Stimulated activated CD8-positive, alpha-beta memory T cell treated with anti-CD3 and anti-CD28 coated beads, Interleukin-2, amount 100 ng/mL, for 48 hours (primary cell): Measurements from ENCODE around the gene DCANP1.
"Not testable (repeated sequence)": the region's sequence is repeated elsewhere in the genome, so short reads cannot be mapped to it uniquely, and the experiment has no call there.

Experiments used
- DNase-seq, 2 donors: peaks; one replicate each; pipeline ENCODE4 v3.0.0-alpha.2; 2020; ENCODE audit warnings: low read depth in 2 of 2

Gene DCANP1, protein sequence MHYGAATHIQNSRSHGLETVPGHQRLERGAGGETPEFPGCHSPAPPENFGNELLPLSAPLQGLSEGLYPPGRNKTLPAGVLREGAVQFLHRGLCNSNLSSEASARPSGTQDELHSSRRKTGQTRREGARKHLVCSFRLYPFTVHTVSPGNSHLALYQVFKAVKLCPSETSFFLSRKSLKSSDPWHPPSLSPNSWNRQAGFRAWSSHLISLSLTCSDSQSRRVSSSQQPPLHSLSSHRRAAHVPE

DNA sequence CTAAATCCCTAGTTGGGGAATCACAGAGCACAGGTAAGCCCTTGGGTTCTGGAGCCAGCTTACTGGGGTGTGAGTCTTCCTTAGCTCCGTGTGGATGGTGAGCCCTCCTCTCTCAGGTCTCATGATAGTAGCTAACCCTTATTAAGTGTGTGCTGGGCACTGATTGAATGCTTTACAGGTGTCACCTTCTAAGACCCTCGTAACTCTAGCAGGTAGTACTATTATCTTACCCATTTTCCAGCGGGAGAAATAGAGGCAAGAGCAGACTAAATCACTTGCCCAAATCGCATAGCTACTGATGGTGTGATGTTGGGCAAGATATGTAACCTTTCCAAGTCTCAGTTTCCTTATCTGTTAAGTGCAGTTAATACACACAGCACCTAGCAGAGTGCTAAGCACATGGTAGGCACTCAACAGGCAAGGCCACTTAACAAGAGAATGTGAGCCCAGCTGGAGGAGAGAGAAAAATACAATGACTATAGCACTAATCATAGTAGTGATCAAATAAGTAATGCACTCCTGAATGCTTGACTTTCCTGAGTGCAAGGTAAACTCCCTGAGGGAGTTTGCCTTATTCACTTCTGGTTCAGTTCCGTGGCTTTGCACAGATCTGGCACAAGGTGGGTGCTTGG lies at the start of gene DCANP1:
Gene DCANP1 (minus strand): TSS at position 51 of the 632 bp plus-strand sequence. CDS start 240 bp downstream, outside the sequence.
- DNase-seq: no peak

DNA sequence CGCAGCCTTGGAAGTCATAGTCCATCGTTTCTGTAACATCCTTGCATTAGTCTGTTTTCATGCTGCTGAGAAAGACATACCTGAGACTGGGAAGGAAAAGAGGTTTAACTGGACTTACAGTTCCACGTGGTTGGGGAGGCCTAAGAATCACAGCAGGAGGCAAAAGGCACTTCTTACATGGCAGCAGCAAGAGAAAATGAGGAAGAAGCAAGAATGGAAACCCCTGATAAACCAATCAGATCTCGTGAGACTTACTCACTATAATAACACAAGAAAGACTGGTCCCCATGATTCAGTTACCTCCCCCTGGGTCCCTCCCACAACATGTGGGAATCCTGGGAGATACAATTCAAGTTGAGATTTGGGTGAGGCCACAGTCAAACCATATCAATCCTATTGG lies 48.4 kb upstream of the DCANP1 start:
- DNase-seq: not testable (repeated sequence)

DNA sequence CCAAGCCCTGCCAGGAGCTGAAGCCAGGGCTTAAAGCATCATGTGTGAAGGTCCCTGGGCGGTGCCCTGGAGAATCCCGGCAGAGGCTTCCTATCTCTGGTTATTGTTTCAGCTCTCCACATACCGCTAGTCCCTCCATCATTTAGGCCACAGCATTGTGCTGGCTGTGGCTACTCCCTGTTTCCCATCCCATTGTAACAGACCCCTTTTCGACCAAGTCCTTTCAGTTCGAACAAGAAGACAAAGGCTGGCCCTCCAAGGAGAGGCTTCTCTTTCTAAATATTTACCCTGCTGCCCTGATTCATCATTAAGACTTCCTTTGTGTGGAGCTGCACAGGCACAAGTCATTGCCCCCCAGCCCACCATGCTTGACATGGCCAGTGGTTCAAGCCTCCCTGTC lies 47.0 kb upstream of the DCANP1 start:
- DNase-seq: no peak

DNA sequence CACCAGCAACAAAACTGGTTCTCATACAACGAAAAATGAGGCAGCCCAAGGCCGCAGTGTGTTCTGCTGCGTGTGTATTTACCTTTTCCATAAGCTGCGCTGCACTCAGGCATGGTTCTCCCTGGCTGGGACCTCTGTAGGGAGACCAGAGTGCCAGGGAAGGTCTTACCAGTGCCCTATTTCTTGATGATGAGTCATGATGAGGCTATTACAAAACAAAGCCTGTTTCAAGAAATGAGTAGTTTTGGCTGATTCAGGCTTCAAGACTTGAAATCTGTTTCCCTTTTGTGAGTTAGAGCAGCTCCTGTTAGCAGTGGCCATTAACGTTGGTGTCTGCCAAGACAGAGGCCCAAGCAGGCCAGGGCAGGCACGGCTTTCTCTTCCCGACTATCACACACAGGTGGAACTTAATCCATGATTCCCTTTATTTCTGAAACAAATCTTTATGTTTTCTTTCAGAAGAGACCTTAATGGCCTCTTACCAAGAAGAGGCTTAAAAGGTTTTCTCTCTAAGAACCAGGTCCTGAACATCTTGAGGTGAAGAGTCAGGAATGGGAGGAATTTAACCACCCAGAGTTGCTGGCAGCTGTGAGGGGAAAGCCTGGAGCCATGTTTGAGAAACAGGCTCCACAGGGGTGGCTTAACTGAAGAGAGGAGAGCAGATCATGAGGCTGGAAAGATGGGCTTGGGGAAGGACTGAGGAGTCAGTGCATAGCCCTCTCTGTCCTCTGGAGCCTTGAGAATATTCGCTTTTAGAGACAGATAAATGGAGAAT lies 46.4 kb upstream of the DCANP1 start:
- DNase-seq: no peak

DNA sequence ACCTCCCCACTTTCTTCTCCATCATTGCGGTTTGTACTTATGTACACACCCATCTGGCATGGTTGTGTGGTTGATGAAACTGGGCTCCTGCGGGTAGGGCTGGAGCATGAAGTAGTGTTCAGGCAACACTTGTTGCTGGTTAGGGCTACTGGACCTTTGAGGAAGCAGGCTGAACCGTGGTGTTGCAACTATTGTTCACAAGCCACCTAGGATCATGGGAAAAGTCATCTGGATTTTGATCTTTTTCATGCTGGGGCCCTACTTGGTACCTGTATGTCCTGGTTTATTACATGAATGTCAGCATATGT lies 45.1 kb upstream of the DCANP1 start:
- no peak for DNase-seq

DNA sequence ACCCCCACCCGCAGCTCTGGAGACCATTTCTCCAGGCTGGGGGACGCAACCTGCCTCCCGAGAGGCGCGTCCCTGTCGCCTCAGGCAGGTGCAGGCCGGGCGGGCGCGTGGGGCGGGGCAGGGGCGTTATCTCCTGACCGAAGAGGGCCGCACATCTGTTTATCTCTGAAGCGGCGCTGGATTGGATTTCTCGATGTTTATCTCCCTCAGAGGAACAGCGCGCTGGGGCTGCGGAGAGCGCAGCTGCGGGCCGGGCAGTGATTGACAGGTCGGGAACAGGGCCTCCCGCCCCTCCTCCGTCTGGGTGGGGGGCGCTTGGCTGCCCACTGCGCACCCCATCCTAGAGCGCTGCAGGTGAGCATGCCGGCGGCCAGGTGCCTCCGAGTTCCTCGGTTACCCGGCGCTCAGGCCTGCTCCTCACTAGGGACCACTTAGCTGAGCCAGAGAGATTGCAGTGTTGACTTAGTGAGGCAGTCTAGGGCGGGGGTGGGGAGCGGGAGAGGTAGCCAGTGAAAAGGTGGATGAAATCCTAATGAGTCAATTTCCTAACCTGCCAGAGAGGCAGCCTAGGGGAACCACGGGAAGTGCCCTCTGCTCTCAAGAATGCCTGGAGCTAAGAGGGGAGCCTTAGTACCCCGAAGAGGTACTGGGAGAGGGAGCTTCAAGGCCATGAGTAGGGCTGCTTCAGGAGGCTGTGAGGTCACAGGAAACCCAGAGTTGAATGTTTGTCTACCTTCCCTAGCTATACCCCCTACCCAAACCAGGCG lies 44.6 kb upstream of the DCANP1 start:
- no peak for DNase-seq

DNA sequence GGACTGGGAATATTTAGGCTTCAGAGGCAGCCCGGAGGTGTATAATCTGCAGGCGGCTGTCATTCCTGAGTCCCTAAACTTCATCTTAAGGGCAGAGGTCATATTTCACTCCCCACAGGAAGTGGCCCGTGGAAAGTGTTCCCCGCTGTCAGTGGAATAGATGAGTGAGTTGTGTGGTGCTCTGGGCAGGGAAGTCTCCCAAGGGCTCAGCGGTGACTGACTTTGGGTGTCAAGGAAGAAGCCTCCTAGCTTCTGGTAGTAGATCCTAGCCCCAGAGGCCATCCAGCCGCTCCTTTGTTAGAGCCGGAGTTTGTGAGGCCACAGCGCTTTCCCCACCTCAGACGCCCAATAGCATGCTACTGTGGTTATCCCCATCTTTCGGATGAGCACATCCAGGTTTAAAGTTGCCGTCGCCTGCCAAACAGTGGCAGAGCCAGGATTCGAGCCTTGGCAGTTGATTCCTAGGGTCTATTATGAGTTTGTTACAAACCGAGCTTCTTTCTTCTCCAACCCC lies 43.9 kb upstream of the DCANP1 start:
- no peak for DNase-seq

DNA sequence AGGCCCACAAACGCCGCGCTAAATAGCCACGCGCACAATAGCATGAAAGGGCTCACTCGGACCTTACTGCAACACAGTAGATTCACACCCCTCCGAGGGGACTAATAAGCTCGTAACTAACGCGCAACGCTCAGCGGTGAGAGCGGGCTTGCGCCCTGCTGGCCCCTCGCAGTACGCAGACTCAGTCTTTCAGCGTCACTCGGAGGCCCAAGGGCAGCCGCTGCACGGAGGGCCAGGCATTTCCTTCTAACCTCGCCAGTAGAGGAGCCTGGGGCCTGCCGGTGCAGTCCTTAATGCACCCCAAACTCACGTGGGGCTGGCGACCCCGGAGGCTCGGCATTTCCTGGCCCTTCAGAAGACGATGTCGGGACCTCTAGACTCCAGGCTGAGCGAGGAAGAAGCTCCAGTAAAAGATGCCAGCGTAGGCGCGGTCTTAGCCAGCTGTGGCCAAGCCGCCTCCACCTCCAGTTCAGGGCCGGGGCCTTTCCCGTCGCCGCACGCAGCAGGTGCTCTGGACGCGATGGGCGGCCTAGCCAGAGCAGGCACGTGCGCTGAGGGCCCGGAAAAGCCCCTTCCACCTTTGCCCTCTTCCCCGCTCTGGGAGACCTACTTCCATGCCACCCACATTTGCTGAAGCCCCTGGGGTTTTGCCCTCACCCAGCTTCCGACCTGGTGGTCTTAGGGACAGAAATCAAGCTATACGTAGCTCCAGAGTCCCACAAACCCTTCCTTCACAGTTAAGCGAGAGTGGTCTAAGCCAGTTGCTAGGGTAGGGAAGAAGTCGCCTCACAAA lies 43.3 kb upstream of the DCANP1 start:
- no peak for DNase-seq

DNA sequence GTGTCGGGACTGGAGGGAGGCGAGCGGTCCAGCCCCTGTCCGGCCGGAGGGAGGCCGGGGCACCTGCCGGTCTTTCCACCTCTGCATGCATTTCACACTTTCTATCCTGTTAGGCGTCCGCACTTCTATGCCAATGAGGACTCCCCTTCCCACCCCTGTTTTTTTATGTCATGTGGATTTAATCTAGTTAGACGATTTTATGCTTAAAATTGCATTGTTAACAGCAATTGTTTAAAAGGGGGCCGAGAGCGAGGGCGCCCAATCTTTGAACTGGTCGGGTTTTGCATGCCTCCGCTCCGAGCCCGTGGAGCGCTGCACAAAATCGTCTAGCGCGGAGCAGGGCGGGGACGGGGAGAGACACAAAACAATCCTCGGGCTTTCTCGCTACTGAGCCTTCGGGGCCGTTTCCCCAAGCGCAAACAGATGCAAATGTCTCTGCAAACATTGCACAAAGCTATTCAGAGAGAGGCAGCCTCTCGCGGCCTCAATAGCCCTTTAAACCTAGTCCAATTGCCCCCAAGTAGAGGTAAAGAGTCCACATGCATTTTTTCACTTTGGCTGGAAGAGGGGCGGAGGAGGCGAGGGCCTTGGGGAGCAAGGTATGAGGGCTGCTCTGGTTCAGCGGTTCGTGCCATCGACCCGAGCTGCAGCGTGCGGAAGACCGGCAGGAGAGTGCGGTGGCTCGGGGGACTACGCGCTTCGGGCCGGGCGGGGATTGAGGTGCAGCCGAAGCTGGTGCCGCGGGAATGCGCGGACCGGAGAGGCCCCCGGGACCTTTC lies 42.5 kb upstream of the DCANP1 start:
- no peak for DNase-seq

DNA sequence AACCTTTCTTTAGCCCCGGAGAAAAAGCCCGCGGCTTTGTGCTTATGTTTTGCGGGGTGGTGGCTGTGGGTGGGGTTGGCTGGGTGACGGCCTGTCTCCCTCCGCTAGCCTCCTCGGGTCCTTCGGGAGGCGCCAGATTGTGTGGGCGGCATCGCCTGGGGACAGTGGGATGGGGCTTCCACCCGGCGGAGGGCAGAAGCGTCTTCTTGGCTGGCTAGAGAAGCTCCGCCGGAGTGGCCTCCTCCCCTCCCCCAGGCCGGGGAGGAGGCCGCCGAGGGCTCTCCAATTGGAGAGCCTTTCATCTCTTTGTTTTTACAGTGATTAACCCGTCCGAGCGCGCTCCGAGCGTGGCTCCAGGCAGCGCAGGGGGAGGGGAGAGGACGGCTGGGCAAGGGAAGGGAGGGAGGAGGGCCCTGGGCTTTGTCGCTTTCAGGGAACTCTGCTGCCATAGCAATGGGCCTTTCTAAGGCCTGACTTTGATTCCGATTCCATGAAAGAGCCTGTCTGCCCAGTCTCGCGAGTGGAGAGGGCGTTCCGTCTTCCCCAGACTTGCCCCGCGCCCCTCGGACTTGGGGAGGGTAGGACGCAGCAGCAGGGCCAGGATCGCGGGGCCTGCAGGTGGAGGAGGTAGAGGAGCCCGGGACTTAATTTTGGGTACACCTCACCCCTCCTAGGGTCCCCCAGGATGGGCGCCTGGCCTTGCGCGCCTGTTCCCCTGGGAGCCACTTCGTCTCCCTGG lies 41.7 kb upstream of the DCANP1 start:
- DNase-seq: no peak

DNA sequence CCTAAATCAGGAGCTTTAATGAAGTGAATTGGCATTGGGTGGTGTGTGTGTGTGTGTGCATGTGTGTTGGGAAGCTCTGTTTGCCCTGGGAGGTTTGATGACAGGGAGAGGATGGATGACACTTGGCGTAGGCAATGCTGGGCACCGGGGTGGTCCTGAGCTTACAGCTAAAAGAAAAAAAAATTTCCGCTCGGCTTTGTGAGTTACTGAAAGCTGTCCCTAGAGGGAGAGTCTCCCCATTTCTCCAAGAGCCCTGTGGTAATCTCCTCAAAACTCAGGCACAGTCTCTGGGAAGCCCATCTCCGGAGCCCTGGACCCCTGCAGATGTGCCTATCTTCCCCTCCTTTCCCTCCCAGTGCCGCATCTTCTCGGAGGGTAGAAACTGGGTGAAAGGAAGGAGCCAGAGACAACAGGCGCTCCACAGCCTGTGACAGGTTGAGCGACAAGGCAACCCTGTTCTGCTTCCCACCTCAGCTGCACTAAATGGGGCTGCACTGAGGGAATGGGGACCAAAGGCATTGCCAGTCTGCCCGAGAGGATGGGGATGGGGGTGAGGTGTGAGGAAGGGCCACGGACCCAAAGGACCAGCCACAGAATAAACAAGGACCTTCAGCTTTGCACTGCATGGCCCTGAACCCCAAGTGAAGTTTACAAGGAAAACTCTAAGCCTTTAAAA lies 40.8 kb upstream of the DCANP1 start:
- DNase-seq: no peak

DNA sequence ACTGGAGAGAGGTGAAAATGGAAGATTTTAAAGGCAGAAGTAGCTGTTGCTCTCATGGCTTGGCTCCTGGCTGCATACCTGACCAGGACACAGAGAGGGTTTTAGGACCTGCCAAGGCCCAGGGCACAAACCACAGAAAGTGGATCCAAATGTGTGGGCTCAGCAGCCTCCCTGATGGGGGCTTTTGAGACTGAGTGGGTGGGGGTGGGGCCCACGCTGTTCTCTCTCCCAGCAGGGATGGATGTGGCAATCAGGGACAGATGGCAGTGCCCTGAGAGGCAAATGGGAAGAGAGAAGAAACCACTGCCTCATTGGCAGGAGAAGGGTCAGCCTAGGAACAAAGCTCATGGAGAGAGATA lies 39.9 kb upstream of the DCANP1 start:
- DNase-seq: no peak

DNA sequence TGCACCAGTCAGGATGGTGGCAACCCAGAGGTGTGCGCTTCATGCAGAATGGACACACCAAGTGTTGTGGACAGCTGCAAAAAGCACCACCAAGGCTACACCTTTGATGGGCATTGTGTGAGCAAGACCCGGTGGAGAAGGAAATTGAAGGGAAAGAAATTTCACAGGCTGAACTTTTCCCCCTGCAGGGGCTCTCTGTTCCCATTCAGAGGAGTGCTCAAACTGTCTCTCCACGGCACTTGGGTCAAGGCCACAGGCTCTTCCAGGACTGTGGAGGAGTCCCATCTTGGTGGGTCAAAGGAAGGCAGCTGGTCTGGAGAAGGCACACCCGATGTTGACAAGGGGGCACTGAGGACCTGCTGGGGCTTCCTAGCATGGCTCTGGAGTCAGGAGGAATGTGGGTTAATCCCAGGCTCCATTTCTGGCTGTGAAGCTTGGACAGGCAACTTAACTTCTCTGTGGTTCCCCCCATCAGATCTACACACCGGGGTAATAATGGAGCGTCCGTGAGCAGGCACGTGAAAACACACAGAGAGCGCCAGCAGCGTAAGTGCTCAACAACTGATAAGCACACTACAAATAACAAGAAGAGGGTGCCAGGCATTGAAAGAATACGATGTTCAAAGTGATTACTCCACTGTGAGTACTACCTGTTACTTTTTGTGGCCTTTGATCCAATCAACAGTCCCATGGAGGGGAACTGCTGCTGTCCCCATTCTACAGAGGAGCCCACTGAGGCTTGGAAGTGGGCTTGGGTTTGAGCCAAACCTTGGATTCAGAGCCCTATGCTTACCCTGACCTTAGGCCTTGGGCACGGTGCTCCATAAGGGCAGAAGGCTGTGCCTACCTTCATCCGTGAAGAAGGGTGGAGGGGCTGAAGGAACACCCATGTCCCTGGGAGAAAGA lies 39.2 kb upstream of the DCANP1 start:
- DNase-seq: no peak

DNA sequence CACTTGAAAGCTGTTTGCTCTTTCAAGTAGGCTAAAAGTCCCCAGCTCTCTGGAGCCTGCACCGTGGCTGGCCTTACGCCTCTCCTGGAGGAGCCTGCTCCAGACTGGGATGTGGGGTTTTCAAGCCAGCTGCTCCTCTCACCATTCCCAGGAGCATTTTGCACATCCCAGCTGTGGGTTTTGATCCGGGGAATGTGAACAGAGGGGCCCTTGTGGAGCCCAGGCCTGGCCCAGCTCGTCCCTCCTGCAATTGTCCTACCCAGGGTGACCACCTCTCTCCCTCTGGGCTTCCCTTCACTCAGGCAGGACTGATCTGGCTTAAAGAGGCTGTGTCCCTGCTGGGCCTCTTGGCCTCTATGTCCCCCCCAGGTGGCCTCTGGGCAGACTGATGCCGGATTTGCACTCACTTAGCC lies 37.5 kb upstream of the DCANP1 start:
- no peak for DNase-seq

DNA sequence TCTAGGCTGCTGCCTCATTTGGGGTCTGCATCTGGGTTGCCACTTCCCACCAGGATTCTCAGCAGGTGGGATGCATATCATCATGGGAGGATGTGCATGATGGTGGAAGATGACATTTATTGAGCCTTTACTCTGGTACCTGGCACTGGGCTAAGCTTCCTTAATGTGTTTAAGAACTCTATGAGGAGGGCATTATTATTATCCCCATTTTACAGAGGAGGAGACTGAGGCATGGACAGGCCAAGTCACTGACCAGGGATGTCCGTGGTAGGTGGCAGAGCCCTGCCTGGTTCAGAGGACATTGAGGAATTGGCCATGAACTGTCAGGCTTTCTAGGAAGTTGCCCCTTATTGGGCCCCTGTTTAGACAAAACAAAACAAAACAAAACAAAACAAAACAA lies 36.1 kb upstream of the DCANP1 start:
- DNase-seq: no peak

DNA sequence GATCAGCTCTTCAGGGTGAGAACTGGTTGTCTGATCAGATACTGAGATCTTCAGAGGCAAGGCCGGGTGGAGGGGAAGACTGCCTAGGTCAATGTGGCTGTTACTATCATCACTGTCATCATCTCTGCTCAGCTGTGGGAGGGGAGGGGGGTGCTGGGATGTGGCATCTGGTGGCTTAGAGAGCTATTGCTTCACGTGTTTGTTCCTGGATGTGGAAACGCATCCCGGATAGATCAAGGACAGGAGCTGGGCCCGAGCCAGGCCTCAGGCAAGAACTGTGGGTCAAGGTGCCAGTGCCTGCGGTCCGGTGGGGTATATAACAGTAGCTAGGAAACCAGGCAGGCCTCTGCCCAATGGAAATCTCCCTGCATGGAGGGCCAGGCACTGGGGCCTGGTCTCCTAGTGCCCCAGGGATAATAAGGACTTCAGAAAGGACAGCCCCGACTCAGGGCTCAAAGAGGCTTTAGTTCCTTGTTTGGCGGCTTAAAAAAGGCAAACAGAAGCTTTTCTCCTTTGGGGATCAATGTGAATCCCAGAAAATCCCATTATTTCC lies 35.3 kb upstream of the DCANP1 start:
- no peak for DNase-seq

DNA sequence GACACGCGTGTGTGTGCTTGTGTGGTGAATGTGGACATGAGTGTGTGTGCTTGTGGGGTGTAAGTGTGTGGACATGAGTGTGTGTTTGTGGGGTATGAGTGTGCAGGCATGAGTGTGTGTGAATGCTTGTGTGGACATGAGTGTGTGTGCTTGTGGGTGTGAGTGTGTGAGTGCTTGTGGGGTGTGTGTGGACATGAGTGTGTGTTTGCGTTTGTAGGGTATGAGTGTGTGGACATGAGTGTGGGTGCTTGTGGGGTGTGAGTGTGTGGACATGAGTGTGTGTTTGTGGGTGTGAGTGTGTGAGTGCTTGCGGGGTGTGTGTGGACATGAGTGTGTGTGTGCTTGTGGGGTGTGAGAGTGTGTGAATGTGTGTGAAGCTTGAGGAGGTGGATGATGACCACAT lies 34.8 kb upstream of the DCANP1 start:
- DNase-seq: no peak

DNA sequence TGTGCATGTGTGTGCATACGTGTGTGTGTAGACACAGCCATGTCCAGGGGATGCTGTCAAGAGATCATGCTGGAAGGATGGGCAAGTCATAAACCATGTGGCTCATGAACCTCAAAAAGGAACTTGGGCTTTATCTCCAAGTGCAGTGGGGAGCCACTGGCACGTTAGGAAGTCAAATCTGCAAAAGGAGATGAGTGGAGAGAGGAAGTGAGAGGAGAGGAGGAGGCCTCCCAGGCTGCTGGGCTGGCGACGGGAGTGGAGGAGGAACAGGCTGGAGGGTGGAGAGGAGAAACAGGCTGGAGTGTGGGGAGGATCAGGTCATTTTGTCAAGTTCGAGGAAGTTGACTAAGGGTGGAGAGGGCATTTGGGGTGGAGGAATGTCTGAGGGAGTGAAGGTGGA lies 34.2 kb upstream of the DCANP1 start:
- DNase-seq: no peak
